HepG2 (cell line): ENCODE data around the gene CGREF1. TPM values are rescaled to one million over a fixed set of nuclear protein-coding genes. Genes with fewer than 3 reads are reported as not detected.

ENCODE experiments used
- ATAC-seq: fragments of 200-7000 bp; cut with Tn5 transposase; 3 replicates; pipeline ENCODE4 v1.9.1; 2020; ENCODE audit warnings: mild to moderate bottlenecking, moderate library complexity
- BruUV-seq: library from RNA; stranded (reverse); fragments of 400-500 nt; replicated peaks from 2 replicates; lab custom pipeline; 2021; lab: Mats Ljungman, UMichigan
- CTCF ChIA-PET: fragments of 300-600 bp; formaldehyde crosslinking; extraction: SDS; loops from one replicate; lab custom pipeline; 2021; ENCODE audit warnings: low total read pairs, inconsistent platforms, low intra/inter-chr PET ratio; lab: Yijun Ruan, JAX
- POLR2A ChIA-PET: fragments of 350-600 bp; sonication (Branson Sonifier 250); formaldehyde crosslinking; loops from one replicate; lab custom pipeline; 2020; ENCODE audit warnings: antibody characterized with exemption, inconsistent platforms; lab: Yijun Ruan, JAX
- DNase-seq: peaks from one replicate; pipeline ENCODE4 v3.0.0-alpha.2; 2015; ENCODE audit warnings: low spot score
- FAIRE-seq: peaks from 3 replicates; lab custom pipeline; 2011; peaks lifted over from hg19 to GRCh38; lab: Jason Lieb, UNC
- H2AFZ ChIP-seq: one replicate; pipeline ENCODE4 v1.6.1; 2011; ENCODE audit warnings: low read length, inconsistent platforms
- H3K27ac ChIP-seq: fragments of 300-600 bp; 3 replicates; pipeline ENCODE4 v1.8.0; 2011; ENCODE audit warnings: mixed run types, mild to moderate bottlenecking, mixed read lengths, low read length, inconsistent platforms; ENCODE audit not compliant: insufficient read depth; ENCODE audit errors: extremely low read length
- H3K27me3 ChIP-seq, 2 experiments: fragments of 200-600 bp in 1 of 2; 2 replicates in 1 of 2; 3 replicates in 1 of 2; pipeline versions ENCODE4 v1.6.0 to v1.8.0; 2011; ENCODE audit warnings: low read length in 2 of 2, mild to moderate bottlenecking in 2 of 2, moderate library complexity in 2 of 2, inconsistent platforms in 1 of 2; ENCODE audit not compliant: insufficient read depth in 2 of 2, control insufficient read depth in 1 of 2
- H3K36me3 ChIP-seq, 2 experiments: fragments of 200-600 bp in 1 of 2; replicated peaks in 1 of 2; 2 replicates in 1 of 2; 3 replicates in 1 of 2; pipeline versions ENCODE4 v1.5.1 to v1.8.0; 2011; ENCODE audit warnings: low read length in 2 of 2, inconsistent platforms in 1 of 2; ENCODE audit not compliant: insufficient read depth in 2 of 2, control insufficient read depth in 1 of 2
- H3K4me1 ChIP-seq: 2 replicates; pipeline ENCODE4 v1.5.1; 2012; ENCODE audit warnings: low read length, inconsistent platforms; ENCODE audit not compliant: insufficient read depth
- H3K4me2 ChIP-seq: 2 replicates; pipeline ENCODE4 v1.6.0; 2011; ENCODE audit warnings: low read depth, low read length, inconsistent platforms
- H3K4me3 ChIP-seq, 3 experiments: fragments of 200-600 bp in 1 of 3; sonication (generic), shearing (Covaris generic) in 1 of 3; replicated peaks in 1 of 3; 2 replicates each; pipeline ENCODE4 v1.5.1; 2011 to 2016; ENCODE audit warnings: low read length in 3 of 3, inconsistent platforms in 2 of 3, low read depth in 2 of 3, mild to moderate bottlenecking in 2 of 3, control low read depth in 1 of 3, mixed read lengths in 1 of 3; ENCODE audit not compliant: insufficient read depth in 1 of 3
- H3K79me2 ChIP-seq: one replicate; pipeline ENCODE4 v1.6.1; 2011; ENCODE audit warnings: low read length, inconsistent platforms; ENCODE audit not compliant: insufficient read depth
- H3K9ac ChIP-seq: 2 replicates; pipeline ENCODE4 v1.6.0; 2011; ENCODE audit warnings: mild to moderate bottlenecking, low read depth, low read length, inconsistent platforms; ENCODE audit not compliant: insufficient read depth
- H3K9me3 ChIP-seq: 2 replicates; pipeline ENCODE4 v1.5.1; 2012; ENCODE audit warnings: mild to moderate bottlenecking, low read length
- H4K20me1 ChIP-seq: 2 replicates; pipeline ENCODE4 v1.6.0; 2011; ENCODE audit warnings: inconsistent platforms, mild to moderate bottlenecking, low read length, moderate library complexity; ENCODE audit not compliant: insufficient read depth
- BRD4 ChIP-seq: sonication (generic); formaldehyde crosslinking; IDR thresholded peaks from 2 replicates; pipeline ENCODE4 v1.4.0; 2020; ENCODE audit warnings: missing genetic modification reagents
- KDM5B ChIP-seq: sonication (generic); formaldehyde crosslinking; IDR thresholded peaks from 2 replicates; pipeline ENCODE4 v1.4.0; 2020; ENCODE audit warnings: missing genetic modification reagents, mild to moderate bottlenecking, borderline replicate concordance
- MTF2 ChIP-seq: sonication (generic); formaldehyde crosslinking; IDR thresholded peaks from 2 replicates; pipeline ENCODE4 v1.5.0; 2020; ENCODE audit warnings: missing genetic modification reagents, borderline replicate concordance
- PRMT3 ChIP-seq: sonication (generic); formaldehyde crosslinking; IDR thresholded peaks from 2 replicates; pipeline ENCODE4 v1.8.1; 2022; ENCODE audit warnings: low read depth, mild to moderate bottlenecking, moderate library complexity, missing genetic modification reagents, borderline replicate concordance
- PTBP1 ChIP-seq: fragments of 200-400 bp; formaldehyde crosslinking; IDR thresholded peaks from 2 replicates; pipeline ENCODE4 v1.6.1; 2018; ENCODE audit warnings: low read length, low read depth; ENCODE audit not compliant: poor library complexity, severe bottlenecking
- RXRA ChIP-seq: sonication (generic); formaldehyde crosslinking; IDR thresholded peaks from 2 replicates; pipeline ENCODE4 v1.5.1; 2020; ENCODE audit warnings: missing genetic modification reagents
- ZFP91 ChIP-seq: sonication (generic); formaldehyde crosslinking; IDR thresholded peaks from 2 replicates; pipeline ENCODE4 v1.9.0; 2022; ENCODE audit warnings: missing genetic modification reagents, mild to moderate bottlenecking, borderline replicate concordance
- ZNF3 ChIP-seq: IDR thresholded peaks from 2 replicates; pipeline ENCODE4 v1.7.0; 2017; ENCODE audit warnings: inconsistent platforms
- ZNF580 ChIP-seq: IDR thresholded peaks from 2 replicates; pipeline ENCODE4 v1.6.1; 2016; ENCODE audit warnings: low read depth, borderline replicate concordance
- ZNF670 ChIP-seq: sonication (generic); formaldehyde crosslinking; IDR thresholded peaks from 2 replicates; pipeline ENCODE4 v1.8.0; 2022; ENCODE audit warnings: mild to moderate bottlenecking, missing genetic modification reagents, borderline replicate concordance
- ZNF777 ChIP-seq: sonication (generic); formaldehyde crosslinking; IDR thresholded peaks from 2 replicates; pipeline ENCODE4 v1.4.0; 2020; ENCODE audit warnings: missing genetic modification reagents
- ZNF784 ChIP-seq: sonication (generic); formaldehyde crosslinking; IDR thresholded peaks from 2 replicates; pipeline ENCODE4 v1.5.1; 2020; ENCODE audit warnings: missing genetic modification reagents, mild to moderate bottlenecking, borderline replicate concordance
- ZNF883 ChIP-seq: sonication (generic); formaldehyde crosslinking; IDR thresholded peaks from 2 replicates; pipeline ENCODE4 v1.5.1; 2020; ENCODE audit warnings: mild to moderate bottlenecking, missing genetic modification reagents; ENCODE audit errors: not compliant biosample characterization
- WGBS: methylation state at CpG from one replicate; pipeline ENCODE4 v1.1.6; 2017; ENCODE audit warnings: low lambda C conversion rate; 5-methylcytosine and 5-hydroxymethylcytosine counted together
- in situ Hi-C: cut with HindIII; loops from 2 replicates; pipeline ENCODE4 v1.10.0; 2017; ENCODE audit warnings: low pct_unique_long_range_greater_than_20kb; ENCODE audit not compliant: extremely low pct_ligation_motif_present
- intact Hi-C: fragments of 100-400 bp; cut with micrococcal nuclease; formaldehyde crosslinking; loops from one replicate; pipeline ENCODE4 v1.10.0; 2022; ENCODE audit not compliant: unreplicated experiment
- polyA plus RNA-seq, 8 experiments: library from polyadenylated mRNA; depleted of rRNA in 3 of 8; stranded (reverse) in 7 of 8; unstranded in 1 of 8; fragments of >200 nt; fragmentation: Illumina TruSeq in 4 of 8; extraction: Trizol in 4 of 8; gene quantifications; 2 replicates each; pipeline versions ENCODE4 v1.2.1 to v1.2.3, GENCODE V29; 2011 to 2016; ENCODE audit warnings: low read depth in 4 of 8, missing spikeins in 1 of 8, mixed read lengths in 1 of 8; ENCODE audit not compliant: insufficient read depth in 1 of 8
- total RNA-seq, 5 experiments: library from RNA; depleted of rRNA; stranded (reverse); fragments of >200 nt; fragmentation: Illumina TruSeq; extraction: Trizol; gene quantifications; 2 replicates each; pipeline ENCODE4 v1.2.3, GENCODE V29; 2016; ENCODE audit warnings: low read depth in 1 of 5
- TF ChIP-seq, protein P1 (sequence below): sonication (generic); formaldehyde crosslinking; IDR thresholded peaks from 2 replicates; pipeline ENCODE4 v1.5.1; 2020; ENCODE audit warnings: mild to moderate bottlenecking, missing genetic modification reagents, moderate library complexity

CGREF1 gene
- total and polyA plus RNA-seq, 2 of the 13 experiments (the other 11 are each of a cell fraction or from before 2014, with no cell fraction given), result 13.9 to 23.4 TPM

- 47% methylated on average over 11 of the region's 12 CpGs for WGBS
- no peak for FAIRE-seq
- Histone ChIP-seq H3K4me3 (peak within 1 kb of the TSS in 1 of 3 experiments; percentile 21; a peak in 1 of 6 replicates), H3K79me2 (no peaks in the 10 kb centered on the region), H3K27me3 (peaks cover 0 to 2% of the 10 kb centered on the region in 2 experiments; a peak in 2 of 5 replicates), H4K20me1 (no peaks in the 10 kb centered on the region), H3K36me3 (no peaks in the 10 kb centered on the region), H3K9me3 (no peaks in the 10 kb centered on the region), H2AFZ (peak within 1 kb of the TSS; percentile 2), H3K27ac (no peak within 1 kb of the TSS), H3K4me2 (peak within 1 kb of the TSS; percentile 48), H3K9ac (peak within 1 kb of the TSS; percentile 2), H3K4me1 (peaks cover 63% of the 10 kb centered on the region)
- CTCF ChIA-PET, result no interaction called here
- intact Hi-C loops, result no loop called here
- in situ Hi-C loops, result no loop called here
- BruUV-seq, result no TSS peak
- ATAC-seq, result peak; percentile 33
- POLR2A ChIA-PET, result interaction anchor here (0.9 to 1.5 kb wide), 5 partner anchors 14 to 55 kb away, joined by 3 to 4 read pairs (median 3); partner anchors contain the start of gene PREB
- DNase-seq, result no peak
- TF ChIP-seq ZFP91 (CRISPR knock-in tag) (0 out of 2 replicates have a peak, but pooled peaks have one; percentile 3), ZNF670 (no peak), BRD4 (no peak), ZNF883 (CRISPR knock-in tag) (peak; percentile 64), KDM5B (CRISPR knock-in tag) (no peak), MTF2 (CRISPR knock-in tag) (0 out of 2 replicates have a peak, but pooled peaks have one; percentile 43), ZNF3 (CRISPR knock-in tag) (no peak), RXRA (CRISPR knock-in tag) (0 out of 2 replicates have a peak, but pooled peaks have one; percentile 14), ZNF777 (CRISPR knock-in tag) (no peak), ZNF580 (CRISPR knock-in tag) (no peak), ZNF784 (CRISPR knock-in tag) (0 out of 2 replicates have a peak, but pooled peaks have one; percentile 35), PTBP1 (no peak), PRMT3 (CRISPR knock-in tag) (no peak)
- TF ChIP-seq, protein P1, sequence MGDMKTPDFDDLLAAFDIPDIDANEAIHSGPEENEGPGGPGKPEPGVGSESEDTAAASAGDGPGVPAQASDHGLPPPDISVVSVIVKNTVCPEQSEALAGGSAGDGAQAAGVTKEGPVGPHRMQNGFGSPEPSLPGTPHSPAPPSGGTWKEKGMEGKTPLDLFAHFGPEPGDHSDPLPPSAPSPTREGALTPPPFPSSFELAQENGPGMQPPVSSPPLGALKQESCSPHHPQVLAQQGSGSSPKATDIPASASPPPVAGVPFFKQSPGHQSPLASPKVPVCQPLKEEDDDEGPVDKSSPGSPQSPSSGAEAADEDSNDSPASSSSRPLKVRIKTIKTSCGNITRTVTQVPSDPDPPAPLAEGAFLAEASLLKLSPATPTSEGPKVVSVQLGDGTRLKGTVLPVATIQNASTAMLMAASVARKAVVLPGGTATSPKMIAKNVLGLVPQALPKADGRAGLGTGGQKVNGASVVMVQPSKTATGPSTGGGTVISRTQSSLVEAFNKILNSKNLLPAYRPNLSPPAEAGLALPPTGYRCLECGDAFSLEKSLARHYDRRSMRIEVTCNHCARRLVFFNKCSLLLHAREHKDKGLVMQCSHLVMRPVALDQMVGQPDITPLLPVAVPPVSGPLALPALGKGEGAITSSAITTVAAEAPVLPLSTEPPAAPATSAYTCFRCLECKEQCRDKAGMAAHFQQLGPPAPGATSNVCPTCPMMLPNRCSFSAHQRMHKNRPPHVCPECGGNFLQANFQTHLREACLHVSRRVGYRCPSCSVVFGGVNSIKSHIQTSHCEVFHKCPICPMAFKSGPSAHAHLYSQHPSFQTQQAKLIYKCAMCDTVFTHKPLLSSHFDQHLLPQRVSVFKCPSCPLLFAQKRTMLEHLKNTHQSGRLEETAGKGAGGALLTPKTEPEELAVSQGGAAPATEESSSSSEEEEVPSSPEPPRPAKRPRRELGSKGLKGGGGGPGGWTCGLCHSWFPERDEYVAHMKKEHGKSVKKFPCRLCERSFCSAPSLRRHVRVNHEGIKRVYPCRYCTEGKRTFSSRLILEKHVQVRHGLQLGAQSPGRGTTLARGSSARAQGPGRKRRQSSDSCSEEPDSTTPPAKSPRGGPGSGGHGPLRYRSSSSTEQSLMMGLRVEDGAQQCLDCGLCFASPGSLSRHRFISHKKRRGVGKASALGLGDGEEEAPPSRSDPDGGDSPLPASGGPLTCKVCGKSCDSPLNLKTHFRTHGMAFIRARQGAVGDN (CRISPR knock-in tag), result peak; percentile 39; the same call in 1 of the 2 replicates
Measured at GRCh38 chr2:27148801-27149439, 30.0 kb upstream of the CGREF1 start, which contains the start of gene TCF23. TCF23 (plus strand) TSS chr2:27149004; CDS start chr2:27149134, 130 bp downstream.
